ENCODE results near the gene KDR. TPM values are rescaled to one million over a fixed set of nuclear protein-coding genes. Genes with fewer than 3 reads are reported as not detected.

KDR gene
- total and polyA plus RNA-seq, 4 experiments from 2014 or later = not detected

- no peaks in the 10 kb centered on the region for H3K36me3 ChIP-seq (ENCODE audit: insufficient read depth, low read length)
- DNase-seq = no peak
- Mint-ChIP-seq H3K4me1 (peaks cover 0 to 27% (median 2%) of the 10 kb centered on the region in 4 donors), H3K27ac (no peak overlapping the region), H3K4me3 (no peak overlapping the region), H3K36me3 (no peaks in the 10 kb centered on the region), H3K27me3 (peaks cover 14 to 19% of the 10 kb centered on the region in 2 donors), H3K9me3 (peaks cover 0 to 5% (median 1%) of the 10 kb centered on the region in 8 donors)
- ChIA-PET CTCF (ENCODE audit: partially characterized antibody) (no interaction called here), POLR2A (ENCODE audit: partially characterized antibody) (no interaction called here)
- H3K27me3 ChIP-seq (ENCODE audit: insufficient read depth, low read length) = no peaks in the 10 kb centered on the region
- H3K4me3 ChIP-seq (ENCODE audit: low read length in 2 of 2) = no peak overlapping the region
- no peaks in the 10 kb centered on the region for H3K4me1 ChIP-seq (ENCODE audit: insufficient read depth, low read length)
- no peak overlapping the region for H3K27ac ChIP-seq (ENCODE audit: low read depth, low read length)
- intact Hi-C loops (cut with micrococcal nuclease) = no loop called here
- no peaks in the 10 kb centered on the region for H3K9me3 ChIP-seq (ENCODE audit: control insufficient read depth in 1 of 2, low read length in 2 of 2)
These were observed 1.6 kb downstream of the KDR start for GRCh38 chr4:55123791-55124190.

- Histone ChIP-seq H3K36me3 (ENCODE audit: insufficient read depth, low read length) (no peaks in the 10 kb centered on the region), H3K27me3 (ENCODE audit: insufficient read depth, low read length) (no peaks in the 10 kb centered on the region), H3K4me3 (ENCODE audit: low read length in 2 of 2) (no peak overlapping the region), H3K27ac (ENCODE audit: low read depth, low read length) (no peak overlapping the region), H3K9me3 (ENCODE audit: control insufficient read depth in 1 of 2, low read length in 2 of 2) (no peaks in the 10 kb centered on the region), H3K4me1 (ENCODE audit: insufficient read depth, low read length) (no peaks in the 10 kb centered on the region)
- ChIA-PET CTCF (ENCODE audit: partially characterized antibody) (no interaction called here), POLR2A (ENCODE audit: partially characterized antibody) (no interaction called here)
- DNase-seq = no peak
- Mint-ChIP-seq H3K4me3 (no peak overlapping the region), H3K27ac (no peak overlapping the region), H3K9me3 (no peaks in the 10 kb centered on the region), H3K27me3 (peaks cover 14 to 18% of the 10 kb centered on the region in 2 donors), H3K4me1 (peaks cover 0 to 27% (median 2%) of the 10 kb centered on the region in 4 donors), H3K36me3 (no peaks in the 10 kb centered on the region)
- intact Hi-C loops (cut with micrococcal nuclease) = no loop called here
These were observed 3.2 kb downstream of the KDR start for GRCh38 chr4:55122235-55122634.

- Mint-ChIP-seq H3K4me1 (peaks cover 0 to 22% (median 2%) of the 10 kb centered on the region in 4 donors), H3K36me3 (no peaks in the 10 kb centered on the region), H3K27me3 (peaks cover 13 to 14% of the 10 kb centered on the region in 2 donors), H3K9me3 (no peaks in the 10 kb centered on the region), H3K4me3 (no peak overlapping the region), H3K27ac (no peak overlapping the region)
- Histone ChIP-seq H3K4me3 (ENCODE audit: low read length in 2 of 2) (no peak overlapping the region), H3K9me3 (ENCODE audit: control insufficient read depth in 1 of 2, low read length in 2 of 2) (no peaks in the 10 kb centered on the region), H3K36me3 (ENCODE audit: insufficient read depth, low read length) (no peaks in the 10 kb centered on the region), H3K27ac (ENCODE audit: low read depth, low read length) (no peak overlapping the region), H3K27me3 (ENCODE audit: insufficient read depth, low read length) (no peaks in the 10 kb centered on the region), H3K4me1 (ENCODE audit: insufficient read depth, low read length) (no peaks in the 10 kb centered on the region)
- POLR2A ChIA-PET (ENCODE audit: partially characterized antibody) = no interaction called here
- no peak for DNase-seq
- CTCF ChIA-PET (ENCODE audit: partially characterized antibody) = no interaction called here
- intact Hi-C loops (cut with micrococcal nuclease) = no loop called here
These were observed 4.1 kb downstream of the KDR start for GRCh38 chr4:55121246-55121645.

- intact Hi-C loops (cut with micrococcal nuclease) = no loop called here
- no peaks in the 10 kb centered on the region for H3K9me3 ChIP-seq (ENCODE audit: control insufficient read depth in 1 of 2, low read length in 2 of 2)
These were observed 7.0 kb downstream of the KDR start for GRCh38 chr4:55118397-55118796.

GRCh38 chr4:55117511-55117910, 7.9 kb downstream of the KDR start:
- ChIA-PET CTCF (ENCODE audit: partially characterized antibody) (no interaction called here), POLR2A (ENCODE audit: partially characterized antibody) (no interaction called here)
- peaks cover 2 to 3% of the 10 kb centered on the region in 2 donors for H3K27me3 Mint-ChIP-seq
- Histone ChIP-seq H3K4me3 (ENCODE audit: low read length in 2 of 2) (no peak overlapping the region), H3K36me3 (ENCODE audit: insufficient read depth, low read length) (no peaks in the 10 kb centered on the region), H3K9me3 (ENCODE audit: control insufficient read depth in 1 of 2, low read length in 2 of 2) (no peaks in the 10 kb centered on the region), H3K4me1 (ENCODE audit: insufficient read depth, low read length) (no peaks in the 10 kb centered on the region), H3K27me3 (ENCODE audit: insufficient read depth, low read length) (no peaks in the 10 kb centered on the region), H3K27ac (ENCODE audit: low read depth, low read length) (no peak overlapping the region)
- no peaks in the 10 kb centered on the region for H3K36me3 Mint-ChIP-seq
- H3K4me1 Mint-ChIP-seq = no peaks in the 10 kb centered on the region
- no peak for DNase-seq
- no peaks in the 10 kb centered on the region for H3K9me3 Mint-ChIP-seq
- H3K27ac Mint-ChIP-seq = no peak overlapping the region
- intact Hi-C loops (cut with micrococcal nuclease) = no loop called here
- no peak overlapping the region for H3K4me3 Mint-ChIP-seq

More at GRCh38 chr4:55118397-55118796, 7.0 kb downstream of the KDR start:
- CTCF ChIA-PET (ENCODE audit: partially characterized antibody) = no interaction called here
- no peak overlapping the region for H3K4me3 Mint-ChIP-seq
- H3K4me3 ChIP-seq (ENCODE audit: low read length in 2 of 2) = no peak overlapping the region
- H3K4me1 ChIP-seq (ENCODE audit: insufficient read depth, low read length) = no peaks in the 10 kb centered on the region
- no peak overlapping the region for H3K27ac Mint-ChIP-seq
- no peaks in the 10 kb centered on the region for H3K36me3 Mint-ChIP-seq
- H3K27ac ChIP-seq (ENCODE audit: low read depth, low read length) = no peak overlapping the region
- POLR2A ChIA-PET (ENCODE audit: partially characterized antibody) = no interaction called here
- no peaks in the 10 kb centered on the region for H3K9me3 Mint-ChIP-seq
- no peak for DNase-seq
- no peaks in the 10 kb centered on the region for H3K4me1 Mint-ChIP-seq
- no peaks in the 10 kb centered on the region for H3K36me3 ChIP-seq (ENCODE audit: insufficient read depth, low read length)
- H3K27me3 Mint-ChIP-seq = peaks cover 3% of the 10 kb centered on the region in 2 donors
- no peaks in the 10 kb centered on the region for H3K27me3 ChIP-seq (ENCODE audit: insufficient read depth, low read length)

- Histone ChIP-seq H3K27me3 (ENCODE audit: insufficient read depth, low read length) (no peaks in the 10 kb centered on the region), H3K36me3 (ENCODE audit: insufficient read depth, low read length) (no peaks in the 10 kb centered on the region), H3K4me1 (ENCODE audit: insufficient read depth, low read length) (no peaks in the 10 kb centered on the region), H3K27ac (ENCODE audit: low read depth, low read length) (no peak overlapping the region), H3K9me3 (ENCODE audit: control insufficient read depth in 1 of 2, low read length in 2 of 2) (no peaks in the 10 kb centered on the region), H3K4me3 (ENCODE audit: low read length in 2 of 2) (no peak overlapping the region)
- POLR2A ChIA-PET (ENCODE audit: partially characterized antibody) = no interaction called here
- no peak overlapping the region for H3K4me3 Mint-ChIP-seq
- no peak for DNase-seq
- intact Hi-C loops (cut with micrococcal nuclease) = no loop called here
- peaks cover under 1 to 3% of the 10 kb centered on the region in 2 donors for H3K27me3 Mint-ChIP-seq
- CTCF ChIA-PET (ENCODE audit: partially characterized antibody) = no interaction called here
- H3K9me3 Mint-ChIP-seq = no peaks in the 10 kb centered on the region
- no peaks in the 10 kb centered on the region for H3K36me3 Mint-ChIP-seq
- no peaks in the 10 kb centered on the region for H3K4me1 Mint-ChIP-seq
- H3K27ac Mint-ChIP-seq = no peak overlapping the region
These were observed 8.9 kb downstream of the KDR start for GRCh38 chr4:55116450-55116849.

- no peaks in the 10 kb centered on the region for H3K36me3 Mint-ChIP-seq
- CTCF ChIA-PET (ENCODE audit: partially characterized antibody) = no interaction called here
These were observed 13.8 kb downstream of the KDR start for GRCh38 chr4:55111601-55112000.

GRCh38 chr4:55110131-55110530, 15.3 kb downstream of the KDR start:
- POLR2A ChIA-PET (ENCODE audit: partially characterized antibody) = no interaction called here
- Histone ChIP-seq H3K27me3 (ENCODE audit: insufficient read depth, low read length) (no peaks in the 10 kb centered on the region), H3K27ac (ENCODE audit: low read depth, low read length) (no peak overlapping the region), H3K36me3 (ENCODE audit: insufficient read depth, low read length) (no peaks in the 10 kb centered on the region), H3K4me1 (ENCODE audit: insufficient read depth, low read length) (no peaks in the 10 kb centered on the region), H3K9me3 (ENCODE audit: control insufficient read depth in 1 of 2, low read length in 2 of 2) (no peaks in the 10 kb centered on the region), H3K4me3 (ENCODE audit: low read length in 2 of 2) (no peak overlapping the region)
- no peaks in the 10 kb centered on the region for H3K4me1 Mint-ChIP-seq
- no peak overlapping the region for H3K27ac Mint-ChIP-seq
- CTCF ChIA-PET (ENCODE audit: partially characterized antibody) = no interaction called here
- H3K9me3 Mint-ChIP-seq = peaks cover 0 to 2% (median 0%) of the 10 kb centered on the region in 8 donors
- DNase-seq = no peak
- intact Hi-C loops (cut with micrococcal nuclease) = no loop called here
- no peaks in the 10 kb centered on the region for H3K36me3 Mint-ChIP-seq
- no peak overlapping the region for H3K4me3 Mint-ChIP-seq
- peaks cover 0 to 1% of the 10 kb centered on the region in 2 donors for H3K27me3 Mint-ChIP-seq

More at GRCh38 chr4:55111601-55112000, 13.8 kb downstream of the KDR start:
- intact Hi-C loops (cut with micrococcal nuclease) = no loop called here
- Histone ChIP-seq H3K27ac (ENCODE audit: low read depth, low read length) (no peak overlapping the region), H3K27me3 (ENCODE audit: insufficient read depth, low read length) (no peaks in the 10 kb centered on the region), H3K4me1 (ENCODE audit: insufficient read depth, low read length) (no peaks in the 10 kb centered on the region), H3K9me3 (ENCODE audit: control insufficient read depth in 1 of 2, low read length in 2 of 2) (no peaks in the 10 kb centered on the region), H3K36me3 (ENCODE audit: insufficient read depth, low read length) (no peaks in the 10 kb centered on the region), H3K4me3 (ENCODE audit: low read length in 2 of 2) (no peak overlapping the region)
- Mint-ChIP-seq H3K27me3 (peaks cover 0 to 4% of the 10 kb centered on the region in 2 donors), H3K4me3 (no peak overlapping the region), H3K4me1 (no peaks in the 10 kb centered on the region), H3K9me3 (peaks cover 0 to 2% (median 0%) of the 10 kb centered on the region in 8 donors), H3K27ac (no peak overlapping the region)
- POLR2A ChIA-PET (ENCODE audit: partially characterized antibody) = no interaction called here
- no peak for DNase-seq

All from CD4-positive, alpha-beta memory T cell (primary cell).